Measurements from ENCODE around the gene SALL1. TPM values are rescaled to one million over a fixed set of nuclear protein-coding genes. Genes with fewer than 3 reads are reported as not detected.

The SALL1 gene
- total and polyA plus RNA-seq, 2 donors (not counting 3 experiments of a cell fraction or from before 2014, with no cell fraction given): not detected

GRCh38 chr16:51119973-51120729, 30.9 kb downstream of the SALL1 start:
- Histone ChIP-seq H3K9me3 (replicated peaks; ENCODE audit: control insufficient read depth, insufficient read depth, low read length) (no peaks in the 10 kb centered on the region), H3K4me1 (ENCODE audit: control insufficient read depth, extremely low read depth, insufficient read depth, low read length) (no peaks in the 10 kb centered on the region), H3K9ac (replicated peaks; ENCODE audit: extremely low read depth, insufficient read depth, low read length) (no peak overlapping the region), H3K9me1 (replicated peaks; ENCODE audit: control insufficient read depth, extremely low read depth, insufficient read depth, low read length) (no peaks in the 10 kb centered on the region), H3K79me2 (ENCODE audit: control insufficient read depth, insufficient read depth, low read length) (no peaks in the 10 kb centered on the region), H3K27ac (ENCODE audit: insufficient read depth, low read depth, low read length) (no peak overlapping the region), H3K36me3 (ENCODE audit: control insufficient read depth in 2 of 2, extremely low read depth in 1 of 2, insufficient read depth in 2 of 2, low read length in 2 of 2) (no peaks in the 10 kb centered on the region), H2AFZ (ENCODE audit: low read depth, low read length) (no peak overlapping the region), H3K27me3 (ENCODE audit: control insufficient read depth in 2 of 2, insufficient read depth in 2 of 2, low read length in 2 of 2) (no peaks in the 10 kb centered on the region), H3K4me2 (ENCODE audit: insufficient read depth, low read length) (no peak overlapping the region), H3K4me3 (replicated peaks in 1 of 3; ENCODE audit: insufficient read depth in 1 of 3, low read depth in 1 of 3, low read length in 3 of 3) (no peak overlapping the region), H4K20me1 (replicated peaks; ENCODE audit: control insufficient read depth, extremely low read depth, insufficient read depth, low read length) (no peaks in the 10 kb centered on the region)
- dilution Hi-C loops (cut with MboI; ENCODE audit: extremely low pct_ligation_motif_present, low sequenced_read_pairs): no loop called here
- FAIRE-seq (no peak), DNase-seq (ENCODE audit: low read depth, low spot score) (no peak)
- no TSS peak for BruUV-seq (replicated peaks)
- TF ChIP-seq EZH2 (IDR thresholded peaks at IDR 0.05; ENCODE audit: borderline replicate concordance, low read depth, low read length, severe bottlenecking) (no peak), JUN (IDR thresholded peaks at IDR 0.05; ENCODE audit: borderline replicate concordance, insufficient read depth, insufficient read length, low read depth) (no peak), POLR2AphosphoS5 (IDR thresholded peaks at IDR 0.05; ENCODE audit: insufficient read depth, low read depth, low read length) (no peak), POLR2A (IDR thresholded peaks at IDR 0.05; ENCODE audit: low read depth, low read length) (no peak), FOS (IDR thresholded peaks at IDR 0.05; ENCODE audit: borderline replicate concordance, insufficient read depth, low read length) (no peak), GATA2 (IDR thresholded peaks at IDR 0.05; ENCODE audit: insufficient read depth, insufficient read length, low read depth, low read length) (no peak), MAX (IDR thresholded peaks at IDR 0.05; ENCODE audit: insufficient read depth, insufficient read length) (no peak), CTCF (IDR thresholded peaks at IDR 0.05; ENCODE audit: extremely low read depth in 1 of 2, insufficient read depth in 1 of 2, low read depth in 1 of 2, low read length in 2 of 2) (no peak), MYC (IDR thresholded peaks at IDR 0.05; ENCODE audit: low read depth, low read length) (no peak)
- CTCF ChIA-PET: no interaction called here
- intact Hi-C loops (cut with micrococcal nuclease): no loop called here
- POLR2A ChIA-PET: no interaction called here
